Measurements from ENCODE around the gene ADGRG6. TPM values are rescaled to one million over a fixed set of nuclear protein-coding genes. Genes with fewer than 3 reads are reported as not detected.

The ADGRG6 gene
- total RNA-seq, 2 donors from 2014 or later, result 7.5 to 38.6 TPM

- no peaks in the 10 kb centered on the region for H3K9me3 ChIP-seq
- WGBS, 2 donors, result 55 to 57% methylated on average over 5 of the region's 5 CpGs
- no peak overlapping the region for H3K27ac ChIP-seq
- intact Hi-C loops (cut with DNase I), result no loop called here
- ATAC-seq (no peak), DNase-seq (no peak)
- H3K4me3 ChIP-seq, result no peak overlapping the region
- H3K4me1 ChIP-seq, result no peaks in the 10 kb centered on the region
- no peaks in the 10 kb centered on the region for H3K27me3 ChIP-seq
- TF ChIP-seq POLR2A (IDR thresholded peaks at IDR 0.05) (no peak), CTCF (IDR thresholded peaks at IDR 0.05) (no peak)
- no peaks in the 10 kb centered on the region for H3K36me3 ChIP-seq (replicated peaks in 1 of 2; ENCODE audit: insufficient read depth in 1 of 2, low read depth in 2 of 2)
Observed at GRCh38 chr6:142356201-142356883, 54.5 kb downstream of the ADGRG6 start.

GRCh38 chr6:142356884-142357225, 55.0 kb downstream of the ADGRG6 start:
- no peak for ATAC-seq
- Histone ChIP-seq H3K27ac (no peak overlapping the region), H3K36me3 (replicated peaks in 1 of 2; ENCODE audit: insufficient read depth in 1 of 2, low read depth in 2 of 2) (no peaks in the 10 kb centered on the region), H3K4me3 (no peak overlapping the region), H3K4me1 (no peaks in the 10 kb centered on the region), H3K9me3 (no peaks in the 10 kb centered on the region), H3K27me3 (no peaks in the 10 kb centered on the region)
- TF ChIP-seq CTCF (IDR thresholded peaks at IDR 0.05), result no peak
- no peak for TF ChIP-seq POLR2A (IDR thresholded peaks at IDR 0.05)
- intact Hi-C loops (cut with DNase I), result no loop called here
- 77 to 85% methylated on average over 1 of the region's 1 CpG for WGBS, 2 donors
- no peak for DNase-seq

- no peaks in the 10 kb centered on the region for H3K9me3 ChIP-seq
- H3K36me3 ChIP-seq (replicated peaks in 1 of 2; ENCODE audit: insufficient read depth in 1 of 2, low read depth in 2 of 2), result no peaks in the 10 kb centered on the region
- no peak for DNase-seq
- H3K27me3 ChIP-seq, result no peaks in the 10 kb centered on the region
- intact Hi-C loops (cut with DNase I), result no loop called here
- H3K4me1 ChIP-seq, result no peaks in the 10 kb centered on the region
- ATAC-seq, result no peak
- TF ChIP-seq CTCF (IDR thresholded peaks at IDR 0.05) (no peak), POLR2A (IDR thresholded peaks at IDR 0.05) (no peak)
- H3K27ac ChIP-seq, result no peak overlapping the region
- no peak overlapping the region for H3K4me3 ChIP-seq
Observed at GRCh38 chr6:142357879-142358278, 56.1 kb downstream of the ADGRG6 start.

GRCh38 chr6:142359271-142359960, 57.6 kb downstream of the ADGRG6 start:
- no peak for ATAC-seq
- no peak for TF ChIP-seq CTCF (IDR thresholded peaks at IDR 0.05)
- TF ChIP-seq POLR2A (IDR thresholded peaks at IDR 0.05), result no peak
- no peak for DNase-seq
- Histone ChIP-seq H3K36me3 (replicated peaks in 1 of 2; ENCODE audit: insufficient read depth in 1 of 2, low read depth in 2 of 2) (no peaks in the 10 kb centered on the region), H3K9me3 (no peaks in the 10 kb centered on the region), H3K27ac (no peak overlapping the region), H3K4me1 (no peaks in the 10 kb centered on the region), H3K27me3 (no peaks in the 10 kb centered on the region), H3K4me3 (no peak overlapping the region)
- WGBS, 2 donors, result 13 to 19% methylated on average over 2 of the region's 2 CpGs
- intact Hi-C loops (cut with DNase I), result no loop called here

- 86 to 88% methylated on average over 5 of the region's 5 CpGs for WGBS, 2 donors
- no peak for DNase-seq
- H3K4me3 ChIP-seq, result no peak overlapping the region
- no peaks in the 10 kb centered on the region for H3K27me3 ChIP-seq
- no peaks in the 10 kb centered on the region for H3K4me1 ChIP-seq
- intact Hi-C loops (cut with DNase I), result no loop called here
- H3K9me3 ChIP-seq, result no peaks in the 10 kb centered on the region
- ATAC-seq, result no peak
- no peak overlapping the region for H3K27ac ChIP-seq
- no peak for TF ChIP-seq POLR2A (IDR thresholded peaks at IDR 0.05)
- no peak for TF ChIP-seq CTCF (IDR thresholded peaks at IDR 0.05)
- H3K36me3 ChIP-seq (replicated peaks in 1 of 2; ENCODE audit: insufficient read depth in 1 of 2, low read depth in 2 of 2), result no peaks in the 10 kb centered on the region
Observed at GRCh38 chr6:142361345-142361744, 59.5 kb downstream of the ADGRG6 start.

Measured in body of pancreas (tissue), 4 donors.